WTC11 (cell line): ENCODE measurements around the gene CYB561A3. TPM values are rescaled to one million over a fixed set of nuclear protein-coding genes. Genes with fewer than 3 reads are reported as not detected.

ENCODE experiments used
- ATAC-seq: fragments of 200-7000 bp; cut with Tn5 transposase; 2 replicates; pipeline ENCODE4 v1.10.0; 2021; ENCODE audit warnings: mild to moderate bottlenecking, moderate library complexity
- CTCF ChIA-PET: fragments of 300-600 bp; sonication (Branson Sonifier 250); formaldehyde crosslinking; loops from one replicate; lab custom pipeline; 2021; ENCODE audit warnings: antibody characterized with exemption; lab: Charles Lee
- POLR2A ChIA-PET: fragments of 350-600 bp; sonication (Branson Sonifier 250); formaldehyde crosslinking; loops from one replicate; lab custom pipeline; 2021; ENCODE audit warnings: antibody characterized with exemption; lab: Charles Lee
- DNase-seq: peaks from one replicate; pipeline ENCODE4 v3.0.0; 2021; ENCODE audit warnings: low spot score
- H3K27ac Mint-ChIP-seq: 2 replicates; pipeline ENCODE4 v1.8.0; 2021; ENCODE audit warnings: mixed read lengths
- H3K27me3 Mint-ChIP-seq: 2 replicates; pipeline ENCODE4 v1.8.0; 2021; ENCODE audit warnings: low read depth, mild to moderate bottlenecking, moderate library complexity, mixed read lengths
- H3K36me3 Mint-ChIP-seq: 2 replicates; pipeline ENCODE4 v1.8.0; 2021; ENCODE audit warnings: mixed read lengths
- H3K4me1 Mint-ChIP-seq: 2 replicates; pipeline ENCODE4 v1.8.0; 2022; ENCODE audit warnings: mixed read lengths
- H3K4me3 Mint-ChIP-seq: 2 replicates; pipeline ENCODE4 v1.8.0; 2021; ENCODE audit warnings: mild to moderate bottlenecking, moderate library complexity, mixed read lengths
- H3K9me3 Mint-ChIP-seq: 2 replicates; pipeline ENCODE4 v1.8.0; 2021; ENCODE audit warnings: mixed read lengths
- AR ChIP-seq: fragments of 250-450 bp; sonication (Bioruptor Pico); IDR thresholded peaks from 2 replicates; pipeline ENCODE4 v1.9.0; 2021; ENCODE audit warnings: mild to moderate bottlenecking
- CBFB ChIP-seq: sonication (generic); formaldehyde crosslinking; IDR thresholded peaks from 2 replicates; pipeline ENCODE4 v1.8.1; 2022; ENCODE audit warnings: mild to moderate bottlenecking, low read depth, missing genetic modification reagents
- CTCF ChIP-seq: fragments of 200-600 bp; IDR thresholded peaks from 2 replicates; pipeline ENCODE4 v1.8.0; 2022; ENCODE audit warnings: antibody characterized with exemption
- E2F5 ChIP-seq: sonication (generic); formaldehyde crosslinking; IDR thresholded peaks from 2 replicates; pipeline ENCODE4 v1.8.1; 2022; ENCODE audit warnings: mild to moderate bottlenecking, moderate library complexity, missing genetic modification reagents
- GABPB1 ChIP-seq: sonication (generic); formaldehyde crosslinking; IDR thresholded peaks from 2 replicates; pipeline ENCODE4 v1.8.1; 2023; ENCODE audit warnings: mild to moderate bottlenecking, missing genetic modification reagents
- JAZF1 ChIP-seq: fragments of 250-450 bp; sonication (Bioruptor Pico); IDR thresholded peaks from 2 replicates; pipeline ENCODE4 v1.9.0; 2021; ENCODE audit warnings: moderate library complexity, mild to moderate bottlenecking, inconsistent platforms
- MAX ChIP-seq: sonication (generic); formaldehyde crosslinking; IDR thresholded peaks from 2 replicates; pipeline ENCODE4 v1.8.0; 2022; ENCODE audit warnings: mild to moderate bottlenecking, missing genetic modification reagents
- RORB ChIP-seq: fragments of 250-450 bp; sonication (Bioruptor Pico); IDR thresholded peaks from 2 replicates; pipeline ENCODE4 v1.9.0; 2021; ENCODE audit warnings: mild to moderate bottlenecking
- ZMAT4 ChIP-seq: fragments of 250-450 bp; sonication (Bioruptor Pico); IDR thresholded peaks from 2 replicates; pipeline ENCODE4 v1.9.0; 2021; ENCODE audit warnings: mild to moderate bottlenecking
- ZNF121 ChIP-seq: sonication (generic); formaldehyde crosslinking; IDR thresholded peaks from 2 replicates; pipeline ENCODE4 v1.8.0; 2023; ENCODE audit warnings: missing genetic modification reagents
- ZNF138 ChIP-seq: sonication (generic); formaldehyde crosslinking; conservative IDR thresholded peaks from 2 replicates; pipeline ENCODE4 v1.8.1; 2022; ENCODE audit warnings: mild to moderate bottlenecking, moderate library complexity, missing genetic modification reagents
- total RNA-seq: library from RNA; stranded (reverse); gene quantifications from 3 replicates; pipeline ENCODE4 v1.2.3, GENCODE V29; 2021
- TF ChIP-seq, protein P1 (sequence below): sonication (generic); formaldehyde crosslinking; IDR thresholded peaks from 2 replicates; pipeline ENCODE4 v1.8.1; 2023; ENCODE audit warnings: mild to moderate bottlenecking, missing genetic modification reagents, borderline replicate concordance
- TF ChIP-seq, protein P2 (sequence below): sonication (generic); formaldehyde crosslinking; IDR thresholded peaks from 2 replicates; pipeline ENCODE4 v1.8.1; 2023; ENCODE audit warnings: mild to moderate bottlenecking, missing genetic modification reagents, moderate library complexity
- TF ChIP-seq, protein P3 (sequence below): sonication (generic); formaldehyde crosslinking; IDR thresholded peaks from 2 replicates; pipeline ENCODE4 v1.8.1; 2023; ENCODE audit warnings: mild to moderate bottlenecking, missing genetic modification reagents, moderate library complexity
- TF ChIP-seq, protein P4 (sequence below): sonication (generic); formaldehyde crosslinking; conservative IDR thresholded peaks from 2 replicates; pipeline ENCODE4 v1.8.1; 2023; ENCODE audit warnings: mild to moderate bottlenecking, low read depth, missing genetic modification reagents, moderate library complexity

The CYB561A3 gene
- total RNA-seq, 1 experiment from 2014 or later, result 38.8 TPM

DNA sequence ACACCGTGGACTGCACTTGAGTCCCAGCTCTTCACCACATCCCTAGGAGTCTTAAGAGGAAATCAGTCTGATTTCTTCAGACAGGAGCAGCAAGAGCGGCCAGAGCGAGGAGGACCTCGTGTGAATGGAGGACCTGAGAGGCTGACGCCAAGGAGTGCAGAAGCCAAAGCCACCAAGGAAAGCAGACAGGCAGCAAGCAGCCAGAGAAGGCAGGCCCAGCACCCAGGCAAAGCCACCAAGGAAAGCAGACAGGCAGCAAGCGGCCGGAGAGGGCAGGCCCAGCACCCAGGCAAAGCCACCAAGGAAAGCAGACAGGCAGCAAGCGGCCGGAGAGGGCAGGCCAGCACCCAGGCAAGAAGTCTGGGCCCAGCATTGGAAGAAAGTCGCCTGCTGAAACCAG, 11.8 kb downstream of the CYB561A3 start (continued):
- no peak for TF ChIP-seq AR (CRISPR knock-in tag)
- no peak for TF ChIP-seq ZNF121
- no peak for TF ChIP-seq ZMAT4 (CRISPR knock-in tag)
- no peak for TF ChIP-seq ZNF138 (CRISPR knock-in tag)
- TF ChIP-seq CBFB, result no peak
- TF ChIP-seq, all 79 proteins: peak for 0

GRCh38 chr11:61349189-61349751, 12.4 kb downstream of the CYB561A3 start:
- POLR2A ChIA-PET, result interaction anchor here (1.4 kb wide), 1 partner anchor 13 kb away, joined by 7 read pairs; the partner anchor contains the start of genes CYB561A3 and TMEM138
- no peak overlapping the region for H3K4me3 Mint-ChIP-seq
- CTCF ChIA-PET, result interaction anchor here (0.7 to 2.9 kb wide), 4 partner anchors 13 to 177 kb away, joined by 3 to 21 read pairs (median 6); no protein-coding TSS in a partner anchor
- peaks cover 15% of the 10 kb centered on the region for H3K36me3 Mint-ChIP-seq
- no peaks in the 10 kb centered on the region for H3K4me1 Mint-ChIP-seq
- no peaks in the 10 kb centered on the region for H3K9me3 Mint-ChIP-seq
- no peaks in the 10 kb centered on the region for H3K27me3 Mint-ChIP-seq
- DNase-seq, result no peak
- H3K27ac Mint-ChIP-seq, result no peak overlapping the region
- no peak for ATAC-seq
- TF ChIP-seq CBFB, result no peak
- TF ChIP-seq AR (CRISPR knock-in tag), result no peak
- TF ChIP-seq, protein P1, sequence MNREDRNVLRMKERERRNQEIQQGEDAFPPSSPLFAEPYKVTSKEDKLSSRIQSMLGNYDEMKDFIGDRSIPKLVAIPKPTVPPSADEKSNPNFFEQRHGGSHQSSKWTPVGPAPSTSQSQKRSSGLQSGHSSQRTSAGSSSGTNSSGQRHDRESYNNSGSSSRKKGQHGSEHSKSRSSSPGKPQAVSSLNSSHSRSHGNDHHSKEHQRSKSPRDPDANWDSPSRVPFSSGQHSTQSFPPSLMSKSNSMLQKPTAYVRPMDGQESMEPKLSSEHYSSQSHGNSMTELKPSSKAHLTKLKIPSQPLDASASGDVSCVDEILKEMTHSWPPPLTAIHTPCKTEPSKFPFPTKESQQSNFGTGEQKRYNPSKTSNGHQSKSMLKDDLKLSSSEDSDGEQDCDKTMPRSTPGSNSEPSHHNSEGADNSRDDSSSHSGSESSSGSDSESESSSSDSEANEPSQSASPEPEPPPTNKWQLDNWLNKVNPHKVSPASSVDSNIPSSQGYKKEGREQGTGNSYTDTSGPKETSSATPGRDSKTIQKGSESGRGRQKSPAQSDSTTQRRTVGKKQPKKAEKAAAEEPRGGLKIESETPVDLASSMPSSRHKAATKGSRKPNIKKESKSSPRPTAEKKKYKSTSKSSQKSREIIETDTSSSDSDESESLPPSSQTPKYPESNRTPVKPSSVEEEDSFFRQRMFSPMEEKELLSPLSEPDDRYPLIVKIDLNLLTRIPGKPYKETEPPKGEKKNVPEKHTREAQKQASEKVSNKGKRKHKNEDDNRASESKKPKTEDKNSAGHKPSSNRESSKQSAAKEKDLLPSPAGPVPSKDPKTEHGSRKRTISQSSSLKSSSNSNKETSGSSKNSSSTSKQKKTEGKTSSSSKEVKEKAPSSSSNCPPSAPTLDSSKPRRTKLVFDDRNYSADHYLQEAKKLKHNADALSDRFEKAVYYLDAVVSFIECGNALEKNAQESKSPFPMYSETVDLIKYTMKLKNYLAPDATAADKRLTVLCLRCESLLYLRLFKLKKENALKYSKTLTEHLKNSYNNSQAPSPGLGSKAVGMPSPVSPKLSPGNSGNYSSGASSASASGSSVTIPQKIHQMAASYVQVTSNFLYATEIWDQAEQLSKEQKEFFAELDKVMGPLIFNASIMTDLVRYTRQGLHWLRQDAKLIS (CRISPR knock-in tag), result no peak
- TF ChIP-seq, protein P2, sequence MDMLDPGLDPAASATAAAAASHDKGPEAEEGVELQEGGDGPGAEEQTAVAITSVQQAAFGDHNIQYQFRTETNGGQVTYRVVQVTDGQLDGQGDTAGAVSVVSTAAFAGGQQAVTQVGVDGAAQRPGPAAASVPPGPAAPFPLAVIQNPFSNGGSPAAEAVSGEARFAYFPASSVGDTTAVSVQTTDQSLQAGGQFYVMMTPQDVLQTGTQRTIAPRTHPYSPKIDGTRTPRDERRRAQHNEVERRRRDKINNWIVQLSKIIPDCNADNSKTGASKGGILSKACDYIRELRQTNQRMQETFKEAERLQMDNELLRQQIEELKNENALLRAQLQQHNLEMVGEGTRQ (CRISPR knock-in tag), result no peak
- no peak for TF ChIP-seq JAZF1 (CRISPR knock-in tag)
- TF ChIP-seq, protein P3, sequence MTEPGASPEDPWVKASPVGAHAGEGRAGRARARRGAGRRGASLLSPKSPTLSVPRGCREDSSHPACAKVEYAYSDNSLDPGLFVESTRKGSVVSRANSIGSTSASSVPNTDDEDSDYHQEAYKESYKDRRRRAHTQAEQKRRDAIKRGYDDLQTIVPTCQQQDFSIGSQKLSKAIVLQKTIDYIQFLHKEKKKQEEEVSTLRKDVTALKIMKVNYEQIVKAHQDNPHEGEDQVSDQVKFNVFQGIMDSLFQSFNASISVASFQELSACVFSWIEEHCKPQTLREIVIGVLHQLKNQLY (CRISPR knock-in tag), result no peak
- TF ChIP-seq, protein P4, sequence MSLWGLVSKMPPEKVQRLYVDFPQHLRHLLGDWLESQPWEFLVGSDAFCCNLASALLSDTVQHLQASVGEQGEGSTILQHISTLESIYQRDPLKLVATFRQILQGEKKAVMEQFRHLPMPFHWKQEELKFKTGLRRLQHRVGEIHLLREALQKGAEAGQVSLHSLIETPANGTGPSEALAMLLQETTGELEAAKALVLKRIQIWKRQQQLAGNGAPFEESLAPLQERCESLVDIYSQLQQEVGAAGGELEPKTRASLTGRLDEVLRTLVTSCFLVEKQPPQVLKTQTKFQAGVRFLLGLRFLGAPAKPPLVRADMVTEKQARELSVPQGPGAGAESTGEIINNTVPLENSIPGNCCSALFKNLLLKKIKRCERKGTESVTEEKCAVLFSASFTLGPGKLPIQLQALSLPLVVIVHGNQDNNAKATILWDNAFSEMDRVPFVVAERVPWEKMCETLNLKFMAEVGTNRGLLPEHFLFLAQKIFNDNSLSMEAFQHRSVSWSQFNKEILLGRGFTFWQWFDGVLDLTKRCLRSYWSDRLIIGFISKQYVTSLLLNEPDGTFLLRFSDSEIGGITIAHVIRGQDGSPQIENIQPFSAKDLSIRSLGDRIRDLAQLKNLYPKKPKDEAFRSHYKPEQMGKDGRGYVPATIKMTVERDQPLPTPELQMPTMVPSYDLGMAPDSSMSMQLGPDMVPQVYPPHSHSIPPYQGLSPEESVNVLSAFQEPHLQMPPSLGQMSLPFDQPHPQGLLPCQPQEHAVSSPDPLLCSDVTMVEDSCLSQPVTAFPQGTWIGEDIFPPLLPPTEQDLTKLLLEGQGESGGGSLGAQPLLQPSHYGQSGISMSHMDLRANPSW (CRISPR knock-in tag), result no peak
- TF ChIP-seq E2F5 (CRISPR knock-in tag), result no peak
- TF ChIP-seq RORB, result no peak
- no peak for TF ChIP-seq GABPB1
- no peak for TF ChIP-seq MAX (CRISPR knock-in tag)
- no peak for TF ChIP-seq CTCF
